Spleen (tissue), 11 donors: ENCODE results near the gene NETO1. TPM values are rescaled to one million over a fixed set of nuclear protein-coding genes. Genes with fewer than 3 reads are reported as not detected.

ENCODE experiments used
- DNase-seq: peaks from one replicate; pipeline ENCODE4 v3.0.0-alpha.2; 2020
- H3K27ac ChIP-seq, 8 donors: fragments of 200-600 bp; sonication (generic) in 7 of 8; 1 replicate in 4 of 8; 2 replicates in 4 of 8; pipeline versions ENCODE4 v1.5.0 to v1.8.0; 2016 to 2021; ENCODE audit warnings: inconsistent platforms in 4 of 8, mild to moderate bottlenecking in 4 of 8, moderate library complexity in 1 of 8
- H3K27me3 ChIP-seq, 7 donors: fragments of 200-600 bp; sonication (generic) in 6 of 7; replicated peaks in 1 of 7; 1 replicate in 4 of 7; 2 replicates in 3 of 7; pipeline versions ENCODE4 v1.5.0 to v1.8.0; 2016 to 2021; ENCODE audit warnings: inconsistent platforms in 3 of 7, mild to moderate bottlenecking in 1 of 7
- H3K36me3 ChIP-seq, 6 donors: fragments of 200-600 bp; sonication (generic) in 5 of 6; 1 replicate in 4 of 6; 2 replicates in 2 of 6; pipeline versions ENCODE4 v1.5.0 to v1.8.0; 2016 to 2021; ENCODE audit warnings: inconsistent platforms in 2 of 6
- H3K4me1 ChIP-seq, 6 donors: fragments of 200-600 bp; sonication (generic) in 5 of 6; 1 replicate in 3 of 6; 2 replicates in 3 of 6; pipeline versions ENCODE4 v1.5.0 to v1.8.0; 2016 to 2021; ENCODE audit warnings: inconsistent platforms in 3 of 6
- H3K4me3 ChIP-seq, 8 donors: fragments of 200-600 bp; sonication (generic) in 7 of 8; 1 replicate in 4 of 8; 2 replicates in 4 of 8; pipeline versions ENCODE4 v1.5.0 to v1.8.0; 2016 to 2021; ENCODE audit warnings: inconsistent platforms in 4 of 8, mild to moderate bottlenecking in 4 of 8, moderate library complexity in 2 of 8
- H3K9me3 ChIP-seq, 8 donors: fragments of 200-600 bp; sonication (generic) in 7 of 8; 1 replicate in 4 of 8; 2 replicates in 4 of 8; pipeline versions ENCODE4 v1.5.0 to v1.8.0; 2016 to 2021; ENCODE audit warnings: inconsistent platforms in 4 of 8
- CTCF ChIP-seq, 11 experiments: fragments of 200-600 bp in 7 of 11; fragments of 450-650 bp in 4 of 11; sonication (generic) in 4 of 11; IDR thresholded peaks in 8 of 11; conservative IDR thresholded peaks in 3 of 11; 1 replicate in 7 of 11; 2 replicates in 4 of 11; pipeline versions ENCODE4 v1.4.0 to v1.8.0; 2016 to 2021; ENCODE audit warnings: antibody characterized with exemption in 11 of 11, inconsistent platforms in 4 of 11, mild to moderate bottlenecking in 1 of 11
- POLR2A ChIP-seq, 3 donors: fragments of 450-650 bp; IDR thresholded peaks; one replicate each; pipeline ENCODE4 v1.5.1; 2017; ENCODE audit warnings: antibody characterized with exemption in 3 of 3, mild to moderate bottlenecking in 1 of 3
- POLR2AphosphoS5 ChIP-seq, 3 donors: sonication (generic); formaldehyde crosslinking; IDR thresholded peaks; one replicate each; pipeline ENCODE4 v1.5.1; 2017; ENCODE audit warnings: antibody characterized with exemption in 3 of 3
- WGBS, 5 donors: extraction: QIAGEN DNeasy Blood & Tissue Kit in 3 of 5; methylation state at CpG; one replicate each; pipeline versions ENCODE4 v1.1.5 to v1.1.7; 2013 to 2018; 5-methylcytosine and 5-hydroxymethylcytosine counted together
- intact Hi-C: fragments of 100-400 bp; cut with DNase I; formaldehyde crosslinking; loops from one replicate; pipeline ENCODE4 v1.15.0; 2023; ENCODE audit warnings: low total_unique reads
- polyA plus RNA-seq, 3 donors: library from polyadenylated mRNA; stranded (reverse); fragments of 200-250 nt; gene quantifications; one replicate each; pipeline ENCODE4 v1.2.1, GENCODE V29; 2013
- total RNA-seq, 7 donors: library from RNA; depleted of rRNA in 3 of 7; stranded (reverse); fragments of >200 nt in 3 of 7; fragmentation: NEBNext Ultra II Directional in 4 of 7; extraction: Animal tissue kit (Norgen Biotek cat#: 25700) in 4 of 7; gene quantifications; one replicate each; pipeline versions ENCODE4 v1.1.0 to v1.2.1, GENCODE V29; 2016 to 2021
- donor health status: healthy with polysubstance abuse.
- donor health status: DM: no; HTN: no; CAD: no; lungs with moderate emphysema.
- donor health status: DM: no; HTN: no; CAD: no.
- donor health status: Bipolar disorder and iron deficiency.
- donor health status: healthy.
- donor health status: DM: no; HTN: no; CAD: no.
- donor health status: DM: yes; HTN: yes; CAD: no.

The NETO1 gene
- total and polyA plus RNA-seq, 10 donors: 6.2 to 17.1 (median 11.8) TPM

- Histone ChIP-seq H3K27me3 (no peaks in the 10 kb centered on the region), H3K9me3 (no peaks in the 10 kb centered on the region), H3K4me3 (no peak overlapping the region), H3K27ac (no peak overlapping the region), H3K36me3 (no peaks in the 10 kb centered on the region), H3K4me1 (no peaks in the 10 kb centered on the region)
- no peak for DNase-seq
- 83 to 92% (median 90%) methylated on average over 7 of the region's 7 CpGs for WGBS, 5 donors
- intact Hi-C loops: no loop called here
- no peak for TF ChIP-seq POLR2A (IDR thresholded peaks at IDR 0.05)
- TF ChIP-seq POLR2AphosphoS5 (IDR thresholded peaks at IDR 0.05): no peak
- TF ChIP-seq CTCF (IDR thresholded peaks at IDR 0.05 in 8 of 11, conservative IDR thresholded peaks at IDR 0.05 in 3 of 11): no peak
Measured at GRCh38 chr18:72833471-72833870, 34.3 kb downstream of the NETO1 start.

GRCh38 chr18:72830109-72830508 lies 37.7 kb downstream of the NETO1 start:
- WGBS, 5 donors: 20 to 38% (median 28%) methylated on average over 10 of the region's 10 CpGs
- intact Hi-C loops: no loop called here

GRCh38 chr18:72828601-72829000 lies 39.2 kb downstream of the NETO1 start:
- no peak for DNase-seq
- intact Hi-C loops: no loop called here
- TF ChIP-seq POLR2AphosphoS5 (IDR thresholded peaks at IDR 0.05) (no peak), POLR2A (IDR thresholded peaks at IDR 0.05) (no peak)
- Histone ChIP-seq H3K27ac (no peak overlapping the region), H3K4me1 (no peaks in the 10 kb centered on the region), H3K4me3 (no peak overlapping the region), H3K36me3 (no peaks in the 10 kb centered on the region), H3K27me3 (no peaks in the 10 kb centered on the region), H3K9me3 (no peaks in the 10 kb centered on the region)
- WGBS, 5 donors: 48 to 68% (median 61%) methylated on average over 2 of the region's 2 CpGs

More at GRCh38 chr18:72830109-72830508, 37.7 kb downstream of the NETO1 start:
- Histone ChIP-seq H3K27ac (no peak overlapping the region), H3K27me3 (no peaks in the 10 kb centered on the region), H3K9me3 (no peaks in the 10 kb centered on the region), H3K4me1 (no peaks in the 10 kb centered on the region), H3K4me3 (no peak overlapping the region), H3K36me3 (no peaks in the 10 kb centered on the region)
- DNase-seq: no peak
- no peak for TF ChIP-seq POLR2AphosphoS5 (IDR thresholded peaks at IDR 0.05)
- TF ChIP-seq CTCF (IDR thresholded peaks at IDR 0.05 in 8 of 11, conservative IDR thresholded peaks at IDR 0.05 in 3 of 11): no peak
- TF ChIP-seq POLR2A (IDR thresholded peaks at IDR 0.05): no peak

GRCh38 chr18:72826736-72827135 lies 41.1 kb downstream of the NETO1 start:
- Histone ChIP-seq H3K9me3 (no peaks in the 10 kb centered on the region), H3K36me3 (no peaks in the 10 kb centered on the region), H3K4me1 (no peaks in the 10 kb centered on the region), H3K27me3 (no peaks in the 10 kb centered on the region), H3K27ac (no peak overlapping the region), H3K4me3 (no peak overlapping the region)
- no peak for TF ChIP-seq POLR2AphosphoS5 (IDR thresholded peaks at IDR 0.05)
- no peak for TF ChIP-seq POLR2A (IDR thresholded peaks at IDR 0.05)
- no peak for TF ChIP-seq CTCF (IDR thresholded peaks at IDR 0.05 in 8 of 11, conservative IDR thresholded peaks at IDR 0.05 in 3 of 11)
- WGBS, 5 donors: 63 to 77% (median 66%) methylated on average over 9 of the region's 9 CpGs
- DNase-seq: no peak
- intact Hi-C loops: no loop called here

- no peak for TF ChIP-seq POLR2AphosphoS5 (IDR thresholded peaks at IDR 0.05)
- DNase-seq: no peak
- H3K36me3 ChIP-seq: no peaks in the 10 kb centered on the region
- H3K27me3 ChIP-seq: no peaks in the 10 kb centered on the region
- H3K9me3 ChIP-seq: no peaks in the 10 kb centered on the region
- H3K27ac ChIP-seq: no peak overlapping the region
- intact Hi-C loops: no loop called here
- H3K4me1 ChIP-seq: no peaks in the 10 kb centered on the region
- H3K4me3 ChIP-seq: no peak overlapping the region
- 80 to 89% (median 84%) methylated on average over 8 of the region's 8 CpGs for WGBS, 5 donors
Measured at GRCh38 chr18:72823345-72823744, 44.4 kb downstream of the NETO1 start.
